ENCODE measurements around the gene DBR1.

DBR1 gene

DNA sequence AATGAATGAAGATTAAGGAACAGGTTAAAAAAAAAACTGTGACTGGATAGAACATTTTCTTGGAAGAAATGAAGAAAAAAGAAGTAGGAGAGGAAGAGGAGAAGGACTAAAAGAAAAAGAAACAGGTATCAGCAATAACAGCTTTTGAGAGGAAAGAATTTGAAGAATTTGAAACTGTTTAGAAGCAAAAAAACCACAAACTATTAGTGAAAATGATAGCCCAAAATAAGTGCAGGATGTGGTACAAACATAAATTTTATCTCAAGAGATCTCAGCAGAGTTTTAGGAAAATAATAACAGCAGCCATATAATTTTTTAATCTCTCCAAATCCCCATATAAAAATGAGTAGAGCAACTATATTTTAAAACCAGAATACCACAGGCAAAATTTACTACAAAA lies 33.8 kb downstream of the DBR1 start:
- no peak overlapping the region for H2AFZ ChIP-seq (ENCODE audit: low read depth, low read length)
- no peaks in the 10 kb centered on the region for H3K36me3 ChIP-seq (ENCODE audit: insufficient read depth, low read length)
- no peak for ATAC-seq (ENCODE audit: insufficient read depth, low read depth)

DNA sequence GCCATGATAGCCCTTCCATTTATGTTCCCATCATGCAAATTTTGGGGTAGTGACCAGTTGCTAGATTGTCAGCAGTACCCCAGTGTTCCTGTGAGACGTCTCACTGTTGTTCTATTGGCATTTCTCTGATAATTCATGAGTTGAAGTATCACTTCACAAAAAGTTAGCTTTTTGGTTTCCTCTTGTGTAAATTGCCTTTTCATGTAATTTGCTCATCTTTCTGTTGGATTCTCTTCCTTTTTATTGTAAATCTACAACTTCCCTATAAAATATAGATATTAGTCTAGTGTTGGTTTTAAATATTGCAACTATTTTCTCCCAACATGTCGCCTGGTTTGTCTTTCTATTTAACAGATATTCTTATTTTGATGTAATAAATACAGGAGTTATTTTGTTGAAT lies 35.0 kb downstream of the DBR1 start:
- ATAC-seq (ENCODE audit: insufficient read depth, low read depth) (no peak), DNase-seq (no peak)
- H2AFZ ChIP-seq (ENCODE audit: low read depth, low read length) = no peak overlapping the region
- no peak overlapping the region for H3K9ac ChIP-seq (ENCODE audit: low read depth, low read length)
- no peaks in the 10 kb centered on the region for H3K79me2 ChIP-seq (ENCODE audit: insufficient read depth, low read length)
- no peak overlapping the region for H3K27ac ChIP-seq (ENCODE audit: low read length)
- H3K4me3 ChIP-seq (ENCODE audit: low read depth in 1 of 2, low read length in 2 of 2) = no peak overlapping the region
- H3K27me3 ChIP-seq (ENCODE audit: insufficient read depth, low read length, poor library complexity) = peaks cover 9% of the 10 kb centered on the region
- H3K36me3 ChIP-seq (ENCODE audit: insufficient read depth, low read length) = no peaks in the 10 kb centered on the region
- no peaks in the 10 kb centered on the region for H4K20me1 ChIP-seq (ENCODE audit: insufficient read depth, low read length)
- H3K4me2 ChIP-seq (ENCODE audit: insufficient read depth, low read length) = no peak overlapping the region
- no peaks in the 10 kb centered on the region for H3K9me3 ChIP-seq (ENCODE audit: insufficient read depth, low read length, severe bottlenecking)
- TF ChIP-seq EZH2 (IDR thresholded peaks at IDR 0.05; ENCODE audit: borderline replicate concordance, low read depth, low read length, severe bottlenecking) = no peak
- TF ChIP-seq, protein P1, sequence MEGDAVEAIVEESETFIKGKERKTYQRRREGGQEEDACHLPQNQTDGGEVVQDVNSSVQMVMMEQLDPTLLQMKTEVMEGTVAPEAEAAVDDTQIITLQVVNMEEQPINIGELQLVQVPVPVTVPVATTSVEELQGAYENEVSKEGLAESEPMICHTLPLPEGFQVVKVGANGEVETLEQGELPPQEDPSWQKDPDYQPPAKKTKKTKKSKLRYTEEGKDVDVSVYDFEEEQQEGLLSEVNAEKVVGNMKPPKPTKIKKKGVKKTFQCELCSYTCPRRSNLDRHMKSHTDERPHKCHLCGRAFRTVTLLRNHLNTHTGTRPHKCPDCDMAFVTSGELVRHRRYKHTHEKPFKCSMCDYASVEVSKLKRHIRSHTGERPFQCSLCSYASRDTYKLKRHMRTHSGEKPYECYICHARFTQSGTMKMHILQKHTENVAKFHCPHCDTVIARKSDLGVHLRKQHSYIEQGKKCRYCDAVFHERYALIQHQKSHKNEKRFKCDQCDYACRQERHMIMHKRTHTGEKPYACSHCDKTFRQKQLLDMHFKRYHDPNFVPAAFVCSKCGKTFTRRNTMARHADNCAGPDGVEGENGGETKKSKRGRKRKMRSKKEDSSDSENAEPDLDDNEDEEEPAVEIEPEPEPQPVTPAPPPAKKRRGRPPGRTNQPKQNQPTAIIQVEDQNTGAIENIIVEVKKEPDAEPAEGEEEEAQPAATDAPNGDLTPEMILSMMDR (IDR thresholded peaks at IDR 0.05; ENCODE audit: borderline replicate concordance, extremely low read depth, low read length, poor library complexity, severe bottlenecking) = no peak
- no peaks in the 10 kb centered on the region for H3K4me1 ChIP-seq (ENCODE audit: insufficient read depth, low read length)

More for the DNA sequence above, 33.8 kb downstream of the DBR1 start:
- DNase-seq = no peak
- Histone ChIP-seq H3K9ac (ENCODE audit: low read depth, low read length) (no peak overlapping the region), H4K20me1 (ENCODE audit: insufficient read depth, low read length) (no peaks in the 10 kb centered on the region), H3K79me2 (ENCODE audit: insufficient read depth, low read length) (no peaks in the 10 kb centered on the region), H3K27ac (ENCODE audit: low read length) (no peak overlapping the region), H3K4me2 (ENCODE audit: insufficient read depth, low read length) (no peak overlapping the region), H3K4me1 (ENCODE audit: insufficient read depth, low read length) (no peaks in the 10 kb centered on the region), H3K27me3 (ENCODE audit: insufficient read depth, low read length, poor library complexity) (peaks cover 5% of the 10 kb centered on the region), H3K9me3 (ENCODE audit: insufficient read depth, low read length, severe bottlenecking) (no peaks in the 10 kb centered on the region), H3K4me3 (ENCODE audit: low read depth in 1 of 2, low read length in 2 of 2) (no peak overlapping the region)
- no peak for TF ChIP-seq EZH2 (IDR thresholded peaks at IDR 0.05; ENCODE audit: borderline replicate concordance, low read depth, low read length, severe bottlenecking)
- TF ChIP-seq, protein P1 (IDR thresholded peaks at IDR 0.05; ENCODE audit: borderline replicate concordance, extremely low read depth, low read length, poor library complexity, severe bottlenecking) = no peak

DNA sequence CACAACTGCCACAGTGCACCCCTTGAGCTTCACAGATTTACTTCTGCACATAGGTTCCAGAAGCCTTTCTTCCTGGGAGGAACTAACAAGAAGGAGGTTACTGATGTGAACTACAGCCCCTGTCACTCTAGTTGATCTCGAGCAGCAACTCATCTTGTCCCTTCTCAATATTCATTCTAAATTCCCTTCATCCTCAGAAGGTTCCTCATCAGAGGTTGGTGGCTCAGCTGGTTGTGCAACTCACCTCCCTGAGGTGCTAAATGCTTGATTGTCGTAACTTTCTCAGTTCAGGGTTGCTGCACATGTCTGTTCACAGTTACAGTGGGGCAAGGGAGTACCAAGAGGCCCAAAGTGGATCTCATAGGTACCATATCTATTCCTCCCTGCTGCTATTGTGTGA lies 36.9 kb downstream of the DBR1 start:
- no peak for ATAC-seq (ENCODE audit: insufficient read depth, low read depth)
- no peak for DNase-seq
- no peak overlapping the region for H3K9ac ChIP-seq (ENCODE audit: low read depth, low read length)
- no peaks in the 10 kb centered on the region for H3K36me3 ChIP-seq (ENCODE audit: insufficient read depth, low read length)
- no peak overlapping the region for H3K4me3 ChIP-seq (ENCODE audit: low read depth in 1 of 2, low read length in 2 of 2)
- no peaks in the 10 kb centered on the region for H3K9me3 ChIP-seq (ENCODE audit: insufficient read depth, low read length, severe bottlenecking)
- TF ChIP-seq EZH2 (IDR thresholded peaks at IDR 0.05; ENCODE audit: borderline replicate concordance, low read depth, low read length, severe bottlenecking) = no peak
- TF ChIP-seq, protein P1 (IDR thresholded peaks at IDR 0.05; ENCODE audit: borderline replicate concordance, extremely low read depth, low read length, poor library complexity, severe bottlenecking) = no peak
- H3K27me3 ChIP-seq (ENCODE audit: insufficient read depth, low read length, poor library complexity) = peaks cover 21% of the 10 kb centered on the region
- H3K4me2 ChIP-seq (ENCODE audit: insufficient read depth, low read length) = no peak overlapping the region
- H4K20me1 ChIP-seq (ENCODE audit: insufficient read depth, low read length) = no peaks in the 10 kb centered on the region
- H3K27ac ChIP-seq (ENCODE audit: low read length) = no peak overlapping the region
- H3K79me2 ChIP-seq (ENCODE audit: insufficient read depth, low read length) = no peaks in the 10 kb centered on the region
- no peak overlapping the region for H2AFZ ChIP-seq (ENCODE audit: low read depth, low read length)
- no peaks in the 10 kb centered on the region for H3K4me1 ChIP-seq (ENCODE audit: insufficient read depth, low read length)

DNA sequence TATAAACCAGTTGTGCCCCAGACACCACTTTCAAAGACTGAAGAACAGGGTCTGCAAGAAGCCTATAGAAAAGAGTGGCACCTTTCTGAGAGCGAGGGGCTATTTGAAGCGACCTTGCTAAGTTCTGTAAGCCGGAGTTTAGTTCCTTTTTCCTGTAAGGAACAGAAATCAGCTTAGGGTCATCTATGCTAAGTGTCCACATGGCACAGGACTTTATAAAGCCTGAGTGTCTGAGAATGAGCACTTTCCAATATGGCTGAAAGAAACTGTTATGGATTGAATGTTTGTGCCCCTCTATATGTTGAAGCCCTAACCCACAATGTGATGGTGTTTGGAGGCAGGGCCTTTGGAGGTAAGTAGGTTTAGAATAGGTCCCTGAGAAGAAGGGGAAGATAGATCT lies 38.5 kb downstream of the DBR1 start:
- H3K9ac ChIP-seq (ENCODE audit: low read depth, low read length) = no peak overlapping the region
- no peaks in the 10 kb centered on the region for H3K79me2 ChIP-seq (ENCODE audit: insufficient read depth, low read length)
- no peak overlapping the region for H2AFZ ChIP-seq (ENCODE audit: low read depth, low read length)
- H3K4me3 ChIP-seq (ENCODE audit: low read depth in 1 of 2, low read length in 2 of 2) = no peak overlapping the region
- no peak for DNase-seq
- TF ChIP-seq EZH2 (IDR thresholded peaks at IDR 0.05; ENCODE audit: borderline replicate concordance, low read depth, low read length, severe bottlenecking) = no peak
- TF ChIP-seq, protein P1 (IDR thresholded peaks at IDR 0.05; ENCODE audit: borderline replicate concordance, extremely low read depth, low read length, poor library complexity, severe bottlenecking) = no peak
- H3K4me1 ChIP-seq (ENCODE audit: insufficient read depth, low read length) = no peaks in the 10 kb centered on the region
- H3K27ac ChIP-seq (ENCODE audit: low read length) = no peak overlapping the region
- no peaks in the 10 kb centered on the region for H3K36me3 ChIP-seq (ENCODE audit: insufficient read depth, low read length)
- H4K20me1 ChIP-seq (ENCODE audit: insufficient read depth, low read length) = no peaks in the 10 kb centered on the region
- peaks cover 31% of the 10 kb centered on the region for H3K27me3 ChIP-seq (ENCODE audit: insufficient read depth, low read length, poor library complexity)
- no peak overlapping the region for H3K4me2 ChIP-seq (ENCODE audit: insufficient read depth, low read length)
- no peak for ATAC-seq (ENCODE audit: insufficient read depth, low read depth)
- H3K9me3 ChIP-seq (ENCODE audit: insufficient read depth, low read length, severe bottlenecking) = no peaks in the 10 kb centered on the region

All from DND-41 (cell line).